Upper lobe of left lung (tissue), 6 donors: Measurements from ENCODE around the gene CCDC136. TPM values are rescaled to one million over a fixed set of nuclear protein-coding genes. Genes with fewer than 3 reads are reported as not detected.

ENCODE experiments used
- ATAC-seq, 2 donors: fragments of 200-7000 bp; cut with Tn5 transposase; one replicate each; pipeline ENCODE4 v1.9.1; 2022; ENCODE audit warnings: mild to moderate bottlenecking in 2 of 2, moderate library complexity in 2 of 2; ENCODE audit not compliant: low FRiP score in 2 of 2
- DNase-seq, 2 donors: peaks; one replicate each; pipeline ENCODE4 v3.0.0-alpha.2; 2019 to 2020
- H3K27ac ChIP-seq, 4 donors: fragments of 200-600 bp; sonication (generic); one replicate each; pipeline ENCODE4 v1.5.1; 2016 to 2019
- H3K27me3 ChIP-seq, 4 donors: fragments of 200-600 bp; sonication (generic); one replicate each; pipeline ENCODE4 v1.5.1; 2017 to 2019
- H3K36me3 ChIP-seq, 4 donors: fragments of 200-600 bp; sonication (generic); one replicate each; pipeline ENCODE4 v1.5.1; 2016 to 2019
- H3K4me1 ChIP-seq, 4 donors: fragments of 200-600 bp; sonication (generic); one replicate each; pipeline ENCODE4 v1.5.1; 2018 to 2019
- H3K4me3 ChIP-seq, 4 donors: fragments of 200-600 bp; sonication (generic); one replicate each; pipeline ENCODE4 v1.5.1; 2017 to 2019; ENCODE audit warnings: mild to moderate bottlenecking in 2 of 4, moderate library complexity in 1 of 4
- H3K9me3 ChIP-seq, 4 donors: fragments of 200-600 bp; sonication (generic); one replicate each; pipeline ENCODE4 v1.5.1; 2018 to 2019
- EP300 ChIP-seq, 4 donors: sonication (generic); formaldehyde crosslinking; IDR thresholded peaks; one replicate each; pipeline ENCODE4 v1.5.1; 2017; ENCODE audit warnings: antibody characterized with exemption in 4 of 4, control low read depth in 2 of 4
- POLR2A ChIP-seq, 4 donors: fragments of 450-650 bp; IDR thresholded peaks; one replicate each; pipeline ENCODE4 v1.5.1; 2016 to 2017; ENCODE audit warnings: antibody characterized with exemption in 4 of 4, mild to moderate bottlenecking in 2 of 4
- POLR2AphosphoS5 ChIP-seq, 2 donors: sonication (generic); formaldehyde crosslinking; IDR thresholded peaks; one replicate each; pipeline ENCODE4 v1.5.1; 2017; ENCODE audit warnings: antibody characterized with exemption in 2 of 2
- WGBS, 2 donors: methylation state at CpG; one replicate each; pipeline ENCODE4 v1.1.5; 2017 to 2018; 5-methylcytosine and 5-hydroxymethylcytosine counted together
- total RNA-seq, 6 donors: library from RNA; depleted of rRNA in 4 of 6; stranded (reverse); fragments of >200 nt in 4 of 6; gene quantifications; one replicate each; pipeline versions ENCODE4 v1.1.0 to v1.2.1, GENCODE V29; 2016 to 2021
- TF ChIP-seq, protein P1 (sequence below), 6 experiments: fragments of 450-650 bp in 4 of 6; fragments of 200-600 bp in 2 of 6; sonication (generic) in 2 of 6; IDR thresholded peaks; one replicate each; pipeline ENCODE4 v1.5.1; 2016 to 2019; ENCODE audit warnings: antibody characterized with exemption in 6 of 6
- donor health status: DM: no; HTN: no; CAD: no; lungs with moderate emphysema.
- donor health status: DM: no; HTN: yes; CAD: no; lungs with severe emphysema.

The CCDC136 gene
- total RNA-seq, 6 donors from 2014 or later = 0.46 to 7.2 (median 2.2) TPM

DNA sequence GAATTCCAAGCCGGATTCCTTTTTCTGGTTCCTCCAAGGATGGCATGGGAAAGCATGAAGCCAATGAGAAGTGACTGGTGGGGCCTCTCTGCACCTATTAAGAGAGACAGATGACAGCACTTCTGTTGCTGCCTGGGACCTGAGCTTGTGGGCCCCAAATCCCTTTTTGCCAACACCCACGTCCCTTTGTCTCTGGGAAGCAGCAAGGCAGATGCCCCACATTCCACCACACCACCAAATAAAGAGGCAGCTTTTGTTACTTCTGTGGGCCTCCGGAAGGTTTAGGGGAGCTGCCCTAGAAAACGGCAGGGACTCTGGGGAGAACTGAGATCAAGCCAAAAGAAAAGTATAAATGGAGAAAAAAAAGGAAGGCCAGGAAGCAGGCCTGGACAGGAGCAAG lies 3.4 kb downstream of the CCDC136 start:
- no peak overlapping the region for H3K27ac ChIP-seq
- H3K4me1 ChIP-seq = peaks cover 15 to 21% (median 19%) of the 10 kb centered on the region in 4 donors
- peaks cover 0 to 12% (median 3%) of the 10 kb centered on the region in 4 donors for H3K27me3 ChIP-seq
- 79 to 89% methylated on average over 4 of the region's 4 CpGs for WGBS, 2 donors
- no peaks in the 10 kb centered on the region for H3K36me3 ChIP-seq
- no peak for TF ChIP-seq POLR2A (IDR thresholded peaks at IDR 0.05)
- TF ChIP-seq EP300 (IDR thresholded peaks at IDR 0.05) = no peak
- TF ChIP-seq POLR2AphosphoS5 (IDR thresholded peaks at IDR 0.05) = no peak
- TF ChIP-seq, protein P1, sequence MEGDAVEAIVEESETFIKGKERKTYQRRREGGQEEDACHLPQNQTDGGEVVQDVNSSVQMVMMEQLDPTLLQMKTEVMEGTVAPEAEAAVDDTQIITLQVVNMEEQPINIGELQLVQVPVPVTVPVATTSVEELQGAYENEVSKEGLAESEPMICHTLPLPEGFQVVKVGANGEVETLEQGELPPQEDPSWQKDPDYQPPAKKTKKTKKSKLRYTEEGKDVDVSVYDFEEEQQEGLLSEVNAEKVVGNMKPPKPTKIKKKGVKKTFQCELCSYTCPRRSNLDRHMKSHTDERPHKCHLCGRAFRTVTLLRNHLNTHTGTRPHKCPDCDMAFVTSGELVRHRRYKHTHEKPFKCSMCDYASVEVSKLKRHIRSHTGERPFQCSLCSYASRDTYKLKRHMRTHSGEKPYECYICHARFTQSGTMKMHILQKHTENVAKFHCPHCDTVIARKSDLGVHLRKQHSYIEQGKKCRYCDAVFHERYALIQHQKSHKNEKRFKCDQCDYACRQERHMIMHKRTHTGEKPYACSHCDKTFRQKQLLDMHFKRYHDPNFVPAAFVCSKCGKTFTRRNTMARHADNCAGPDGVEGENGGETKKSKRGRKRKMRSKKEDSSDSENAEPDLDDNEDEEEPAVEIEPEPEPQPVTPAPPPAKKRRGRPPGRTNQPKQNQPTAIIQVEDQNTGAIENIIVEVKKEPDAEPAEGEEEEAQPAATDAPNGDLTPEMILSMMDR (IDR thresholded peaks at IDR 0.05) = no peak
- no peak overlapping the region for H3K4me3 ChIP-seq
- no peaks in the 10 kb centered on the region for H3K9me3 ChIP-seq
- no peak for ATAC-seq
- no peak for DNase-seq

DNA sequence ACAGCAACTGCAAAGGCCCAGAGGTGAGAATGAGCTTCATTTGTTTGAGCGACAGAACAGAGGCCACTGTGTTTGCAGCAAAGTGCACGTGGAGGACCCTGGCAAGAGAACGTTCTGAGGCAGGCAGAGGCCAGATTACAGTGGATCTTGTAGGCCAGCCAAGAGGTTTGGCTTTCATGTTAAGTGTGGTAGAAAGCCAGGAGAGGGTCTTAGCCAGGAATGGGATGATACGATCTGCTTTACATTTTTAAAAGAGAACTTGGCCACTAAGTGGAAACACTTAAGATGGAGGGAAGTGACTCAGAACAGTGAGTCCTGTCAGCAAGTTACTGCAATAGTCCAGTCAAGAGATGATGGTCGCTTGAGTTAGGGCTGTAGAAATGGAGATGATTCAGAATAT lies 4.6 kb downstream of the CCDC136 start:
- H3K36me3 ChIP-seq = no peaks in the 10 kb centered on the region
- TF ChIP-seq, protein P1 (IDR thresholded peaks at IDR 0.05) = no peak
- TF ChIP-seq EP300 (IDR thresholded peaks at IDR 0.05) = no peak
- TF ChIP-seq POLR2A (IDR thresholded peaks at IDR 0.05) = no peak
- no peak for TF ChIP-seq POLR2AphosphoS5 (IDR thresholded peaks at IDR 0.05)
- no peaks in the 10 kb centered on the region for H3K9me3 ChIP-seq
- ATAC-seq (no peak), DNase-seq (no peak)
- H3K4me1 ChIP-seq = peaks cover 9 to 14% (median 11%) of the 10 kb centered on the region in 4 donors
- H3K4me3 ChIP-seq = no peak overlapping the region
- 75 to 79% methylated on average over 5 of the region's 5 CpGs for WGBS, 2 donors
- H3K27ac ChIP-seq = no peak overlapping the region
- H3K27me3 ChIP-seq = peaks cover 0 to 12% (median 2%) of the 10 kb centered on the region in 4 donors

DNA sequence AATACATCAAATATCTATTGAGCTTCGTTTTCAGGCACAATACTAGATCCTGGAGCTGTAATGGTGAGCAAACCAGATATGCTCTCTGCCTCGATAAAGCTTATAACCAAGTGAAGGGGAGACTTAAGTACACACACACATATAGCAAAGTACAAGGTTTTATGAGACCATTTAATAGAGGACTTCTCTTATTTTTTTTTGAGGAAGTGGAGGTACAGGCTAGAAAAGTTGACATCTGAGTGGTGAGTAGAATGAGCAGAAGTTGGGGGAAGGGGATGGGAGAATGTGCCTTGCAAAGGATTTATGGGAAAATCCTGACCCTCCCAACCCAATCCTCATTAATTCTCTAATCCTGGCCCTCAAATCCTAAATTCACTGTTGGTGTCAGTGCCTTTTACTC lies 7.7 kb downstream of the CCDC136 start:
- Histone ChIP-seq H3K9me3 (no peaks in the 10 kb centered on the region), H3K4me1 (no peaks in the 10 kb centered on the region), H3K27ac (no peak overlapping the region), H3K4me3 (no peak overlapping the region), H3K36me3 (no peaks in the 10 kb centered on the region), H3K27me3 (no peaks in the 10 kb centered on the region)
- no peak for ATAC-seq
- DNase-seq = no peak
- TF ChIP-seq POLR2AphosphoS5 (IDR thresholded peaks at IDR 0.05) = no peak
- TF ChIP-seq, protein P1 (IDR thresholded peaks at IDR 0.05) = no peak
- TF ChIP-seq EP300 (IDR thresholded peaks at IDR 0.05) = no peak
- TF ChIP-seq POLR2A (IDR thresholded peaks at IDR 0.05) = no peak
- WGBS, 2 donors = 77% methylated on average over 2 of the region's 2 CpGs

DNA sequence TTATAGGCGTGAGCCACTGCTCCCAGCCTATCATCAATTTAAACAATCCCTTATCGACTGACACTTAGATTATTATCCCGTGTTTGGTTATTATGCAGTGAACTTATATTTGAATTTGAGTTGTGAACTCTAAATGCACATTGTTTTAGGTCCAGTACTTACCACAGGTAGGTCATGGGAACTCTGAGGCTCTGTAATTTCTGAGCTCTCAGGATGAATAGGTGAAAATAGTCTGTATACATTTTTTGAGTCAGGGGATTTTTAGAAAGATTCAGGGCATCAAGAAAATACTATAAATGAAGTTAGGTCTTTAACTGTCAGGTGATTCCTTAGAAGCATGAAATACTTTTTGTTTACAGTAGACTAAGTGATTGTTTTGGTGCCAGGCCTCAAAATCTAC lies 8.8 kb downstream of the CCDC136 start:
- DNase-seq (no peak), ATAC-seq (no peak)
- Histone ChIP-seq H3K4me1 (no peaks in the 10 kb centered on the region), H3K4me3 (no peak overlapping the region), H3K27ac (no peak overlapping the region), H3K9me3 (no peaks in the 10 kb centered on the region), H3K36me3 (no peaks in the 10 kb centered on the region), H3K27me3 (no peaks in the 10 kb centered on the region)
- TF ChIP-seq, protein P1 (IDR thresholded peaks at IDR 0.05) = no peak
- no peak for TF ChIP-seq POLR2AphosphoS5 (IDR thresholded peaks at IDR 0.05)
- no peak for TF ChIP-seq POLR2A (IDR thresholded peaks at IDR 0.05)
- no peak for TF ChIP-seq EP300 (IDR thresholded peaks at IDR 0.05)
- WGBS, 2 donors = 90 to 96% methylated on average over 3 of the region's 3 CpGs

DNA sequence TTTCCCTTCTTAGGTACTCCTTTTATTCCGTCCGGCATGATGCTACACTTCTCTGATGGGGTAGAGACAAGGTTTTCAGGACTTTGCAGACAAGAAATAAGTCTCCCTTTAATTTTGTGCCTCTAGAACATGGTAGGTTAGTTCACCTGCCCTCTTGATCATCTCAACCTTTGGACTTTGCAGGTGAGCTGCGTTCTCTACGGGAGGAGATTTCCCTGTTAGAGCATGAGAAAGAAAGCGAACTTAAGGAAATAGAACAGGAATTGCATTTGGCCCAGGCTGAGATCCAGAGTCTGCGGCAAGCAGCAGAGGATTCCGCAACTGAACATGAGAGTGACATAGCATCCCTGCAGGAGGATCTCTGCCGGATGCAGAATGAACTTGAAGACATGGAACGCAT lies 9.2 kb downstream of the CCDC136 start:
- DNase-seq (no peak), ATAC-seq (no peak)
- Histone ChIP-seq H3K27ac (no peak overlapping the region), H3K27me3 (no peaks in the 10 kb centered on the region), H3K9me3 (no peaks in the 10 kb centered on the region), H3K4me3 (no peak overlapping the region), H3K4me1 (no peaks in the 10 kb centered on the region), H3K36me3 (no peaks in the 10 kb centered on the region)
- TF ChIP-seq, protein P1 (IDR thresholded peaks at IDR 0.05) = no peak
- TF ChIP-seq POLR2AphosphoS5 (IDR thresholded peaks at IDR 0.05) (no peak), EP300 (IDR thresholded peaks at IDR 0.05) (no peak), POLR2A (IDR thresholded peaks at IDR 0.05) (no peak)
- WGBS, 2 donors = 94 to 96% methylated on average over 9 of the region's 9 CpGs
